HepG2 (cell line): ENCODE results near the gene PAFAH1B1. TPM values are rescaled to one million over a fixed set of nuclear protein-coding genes. Genes with fewer than 3 reads are reported as not detected.

Source experiments
- ATAC-seq: fragments of 200-7000 bp; cut with Tn5 transposase; 3 replicates; pipeline ENCODE4 v1.9.1; 2020; ENCODE audit warnings: mild to moderate bottlenecking, moderate library complexity
- BruUV-seq: library from RNA; stranded (reverse); fragments of 400-500 nt; replicated peaks from 2 replicates; lab custom pipeline; 2021; lab: Mats Ljungman, UMichigan
- CTCF ChIA-PET: fragments of 300-600 bp; formaldehyde crosslinking; extraction: SDS; loops from one replicate; lab custom pipeline; 2021; ENCODE audit warnings: low total read pairs, inconsistent platforms, low intra/inter-chr PET ratio; lab: Yijun Ruan, JAX
- POLR2A ChIA-PET: fragments of 350-600 bp; sonication (Branson Sonifier 250); formaldehyde crosslinking; loops from one replicate; lab custom pipeline; 2020; ENCODE audit warnings: antibody characterized with exemption, inconsistent platforms; lab: Yijun Ruan, JAX
- DNase-seq: peaks from one replicate; pipeline ENCODE4 v3.0.0-alpha.2; 2015; ENCODE audit warnings: low spot score
- FAIRE-seq: peaks from 3 replicates; lab custom pipeline; 2011; peaks lifted over from hg19 to GRCh38; lab: Jason Lieb, UNC
- H2AFZ ChIP-seq: one replicate; pipeline ENCODE4 v1.6.1; 2011; ENCODE audit warnings: low read length, inconsistent platforms
- H3K27ac ChIP-seq: fragments of 300-600 bp; 3 replicates; pipeline ENCODE4 v1.8.0; 2011; ENCODE audit warnings: mixed run types, mild to moderate bottlenecking, mixed read lengths, low read length, inconsistent platforms; ENCODE audit not compliant: insufficient read depth; ENCODE audit errors: extremely low read length
- H3K27me3 ChIP-seq, 2 experiments: fragments of 200-600 bp in 1 of 2; 2 replicates in 1 of 2; 3 replicates in 1 of 2; pipeline versions ENCODE4 v1.6.0 to v1.8.0; 2011; ENCODE audit warnings: low read length in 2 of 2, mild to moderate bottlenecking in 2 of 2, moderate library complexity in 2 of 2, inconsistent platforms in 1 of 2; ENCODE audit not compliant: insufficient read depth in 2 of 2, control insufficient read depth in 1 of 2
- H3K36me3 ChIP-seq, 2 experiments: fragments of 200-600 bp in 1 of 2; replicated peaks in 1 of 2; 2 replicates in 1 of 2; 3 replicates in 1 of 2; pipeline versions ENCODE4 v1.5.1 to v1.8.0; 2011; ENCODE audit warnings: low read length in 2 of 2, inconsistent platforms in 1 of 2; ENCODE audit not compliant: insufficient read depth in 2 of 2, control insufficient read depth in 1 of 2
- H3K4me1 ChIP-seq: 2 replicates; pipeline ENCODE4 v1.5.1; 2012; ENCODE audit warnings: low read length, inconsistent platforms; ENCODE audit not compliant: insufficient read depth
- H3K4me2 ChIP-seq: 2 replicates; pipeline ENCODE4 v1.6.0; 2011; ENCODE audit warnings: low read depth, low read length, inconsistent platforms
- H3K4me3 ChIP-seq, 3 experiments: fragments of 200-600 bp in 1 of 3; sonication (generic), shearing (Covaris generic) in 1 of 3; replicated peaks in 1 of 3; 2 replicates each; pipeline ENCODE4 v1.5.1; 2011 to 2016; ENCODE audit warnings: low read length in 3 of 3, inconsistent platforms in 2 of 3, low read depth in 2 of 3, mild to moderate bottlenecking in 2 of 3, control low read depth in 1 of 3, mixed read lengths in 1 of 3; ENCODE audit not compliant: insufficient read depth in 1 of 3
- H3K79me2 ChIP-seq: one replicate; pipeline ENCODE4 v1.6.1; 2011; ENCODE audit warnings: low read length, inconsistent platforms; ENCODE audit not compliant: insufficient read depth
- H3K9ac ChIP-seq: 2 replicates; pipeline ENCODE4 v1.6.0; 2011; ENCODE audit warnings: mild to moderate bottlenecking, low read depth, low read length, inconsistent platforms; ENCODE audit not compliant: insufficient read depth
- H3K9me3 ChIP-seq: 2 replicates; pipeline ENCODE4 v1.5.1; 2012; ENCODE audit warnings: mild to moderate bottlenecking, low read length
- H4K20me1 ChIP-seq: 2 replicates; pipeline ENCODE4 v1.6.0; 2011; ENCODE audit warnings: inconsistent platforms, mild to moderate bottlenecking, low read length, moderate library complexity; ENCODE audit not compliant: insufficient read depth
- CCDC6 ChIP-seq: sonication (generic); formaldehyde crosslinking; IDR thresholded peaks from 2 replicates; pipeline ENCODE4 v1.8.1; 2022; ENCODE audit warnings: mild to moderate bottlenecking, missing genetic modification reagents, moderate library complexity
- FOXO1 ChIP-seq: sonication (generic); formaldehyde crosslinking; IDR thresholded peaks from 2 replicates; pipeline ENCODE4 v1.4.0; 2020; ENCODE audit warnings: missing genetic modification reagents
- NAIF1 ChIP-seq: sonication (generic); formaldehyde crosslinking; IDR thresholded peaks from 2 replicates; pipeline ENCODE4 v1.5.0; 2020; ENCODE audit warnings: mild to moderate bottlenecking, missing genetic modification reagents, borderline replicate concordance
- NR2F1 ChIP-seq, 2 experiments: fragments of 450-650 bp in 1 of 2; formaldehyde crosslinking in 1 of 2; IDR thresholded peaks; 2 replicates each; pipeline versions ENCODE4 v1.5.0 to v1.6.1; 2016 to 2020; ENCODE audit warnings: mild to moderate bottlenecking in 1 of 2, missing compliant biosample characterization in 1 of 2, missing genetic modification reagents in 1 of 2, moderate library complexity in 1 of 2
- PHF8 ChIP-seq: sonication (generic); formaldehyde crosslinking; IDR thresholded peaks from 2 replicates; pipeline ENCODE4 v1.5.0; 2020; ENCODE audit warnings: missing genetic modification reagents
- SCMH1 ChIP-seq: sonication (generic); formaldehyde crosslinking; IDR thresholded peaks from 2 replicates; pipeline ENCODE4 v1.9.0; 2021; ENCODE audit warnings: missing genetic modification reagents, mild to moderate bottlenecking, borderline replicate concordance
- ZNF24 ChIP-seq: fragments of 450-650 bp; IDR thresholded peaks from 2 replicates; pipeline ENCODE4 v1.6.1; 2017; ENCODE audit warnings: antibody characterized with exemption, mild to moderate bottlenecking
- WGBS: methylation state at CpG from one replicate; pipeline ENCODE4 v1.1.6; 2017; ENCODE audit warnings: low lambda C conversion rate; 5-methylcytosine and 5-hydroxymethylcytosine counted together
- in situ Hi-C: cut with HindIII; loops from 2 replicates; pipeline ENCODE4 v1.10.0; 2017; ENCODE audit warnings: low pct_unique_long_range_greater_than_20kb; ENCODE audit not compliant: extremely low pct_ligation_motif_present
- intact Hi-C: fragments of 100-400 bp; cut with micrococcal nuclease; formaldehyde crosslinking; loops from one replicate; pipeline ENCODE4 v1.10.0; 2022; ENCODE audit not compliant: unreplicated experiment
- polyA plus RNA-seq, 8 experiments: library from polyadenylated mRNA; depleted of rRNA in 3 of 8; stranded (reverse) in 7 of 8; unstranded in 1 of 8; fragments of >200 nt; fragmentation: Illumina TruSeq in 4 of 8; extraction: Trizol in 4 of 8; gene quantifications; 2 replicates each; pipeline versions ENCODE4 v1.2.1 to v1.2.3, GENCODE V29; 2011 to 2016; ENCODE audit warnings: low read depth in 4 of 8, missing spikeins in 1 of 8, mixed read lengths in 1 of 8; ENCODE audit not compliant: insufficient read depth in 1 of 8
- total RNA-seq, 5 experiments: library from RNA; depleted of rRNA; stranded (reverse); fragments of >200 nt; fragmentation: Illumina TruSeq; extraction: Trizol; gene quantifications; 2 replicates each; pipeline ENCODE4 v1.2.3, GENCODE V29; 2016; ENCODE audit warnings: low read depth in 1 of 5
- TF ChIP-seq, protein P1 (sequence below): sonication (generic); formaldehyde crosslinking; IDR thresholded peaks from 2 replicates; pipeline ENCODE4 v1.5.1; 2020; ENCODE audit warnings: missing genetic modification reagents, mild to moderate bottlenecking, borderline replicate concordance
- TF ChIP-seq, protein P2 (sequence below): IDR thresholded peaks from 2 replicates; pipeline ENCODE4 v1.4.0; 2020; ENCODE audit warnings: mild to moderate bottlenecking, missing genetic modification reagents

PAFAH1B1 gene
- total and polyA plus RNA-seq, 2 of the 13 experiments (the other 11 are each of a cell fraction or from before 2014, with no cell fraction given) = 46.0 to 64.9 TPM

DNA sequence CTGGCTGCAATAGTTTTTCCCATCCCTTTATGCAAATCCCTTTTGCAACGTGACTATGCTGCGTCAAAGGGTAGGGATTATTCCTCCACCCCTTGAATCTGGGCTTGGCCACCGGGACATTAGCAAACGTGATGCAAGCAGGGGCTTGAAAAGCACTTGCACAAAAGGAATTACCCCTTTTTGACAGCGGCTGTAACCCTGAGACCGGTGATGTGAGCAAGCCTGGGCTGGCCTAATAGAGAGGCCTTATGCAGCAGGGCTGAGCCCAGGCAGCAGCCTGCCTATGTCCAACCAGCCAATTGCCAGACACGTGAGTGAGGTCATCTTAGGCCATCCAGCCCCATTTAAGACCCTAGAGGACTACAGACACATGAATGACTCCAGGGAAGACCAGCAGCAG, 30.4 kb upstream of the PAFAH1B1 start:
- no peak for FAIRE-seq
- in situ Hi-C loops = no loop called here
- intact Hi-C loops = no loop called here
- peak; percentile 41; the same call in 1 of the 3 replicates for ATAC-seq
- WGBS = 37% methylated on average over 6 of the region's 7 CpGs
- Histone ChIP-seq H3K9ac (no peak overlapping the region), H3K79me2 (no peaks in the 10 kb centered on the region), H2AFZ (no peak overlapping the region), H3K4me2 (no peak overlapping the region; the same call in 1 of the 2 replicates), H3K36me3 (no peaks in the 10 kb centered on the region), H3K4me3 (no peak overlapping the region), H4K20me1 (no peaks in the 10 kb centered on the region), H3K9me3 (peaks cover 5% of the 10 kb centered on the region; the same call in 1 of the 2 replicates), H3K27me3 (no peaks in the 10 kb centered on the region), H3K27ac (no peak overlapping the region), H3K4me1 (peaks cover 10% of the 10 kb centered on the region)
- TF ChIP-seq PHF8 (CRISPR knock-in tag) (no peak), SCMH1 (CRISPR knock-in tag) (no peak), FOXO1 (CRISPR knock-in tag) (no peak), ZNF24 (no peak), NR2F1 (CRISPR knock-in tag; IDR thresholded peaks at IDR 0.05) (no peak), NAIF1 (CRISPR knock-in tag) (no peak), CCDC6 (no peak)
- TF ChIP-seq, protein P1, sequence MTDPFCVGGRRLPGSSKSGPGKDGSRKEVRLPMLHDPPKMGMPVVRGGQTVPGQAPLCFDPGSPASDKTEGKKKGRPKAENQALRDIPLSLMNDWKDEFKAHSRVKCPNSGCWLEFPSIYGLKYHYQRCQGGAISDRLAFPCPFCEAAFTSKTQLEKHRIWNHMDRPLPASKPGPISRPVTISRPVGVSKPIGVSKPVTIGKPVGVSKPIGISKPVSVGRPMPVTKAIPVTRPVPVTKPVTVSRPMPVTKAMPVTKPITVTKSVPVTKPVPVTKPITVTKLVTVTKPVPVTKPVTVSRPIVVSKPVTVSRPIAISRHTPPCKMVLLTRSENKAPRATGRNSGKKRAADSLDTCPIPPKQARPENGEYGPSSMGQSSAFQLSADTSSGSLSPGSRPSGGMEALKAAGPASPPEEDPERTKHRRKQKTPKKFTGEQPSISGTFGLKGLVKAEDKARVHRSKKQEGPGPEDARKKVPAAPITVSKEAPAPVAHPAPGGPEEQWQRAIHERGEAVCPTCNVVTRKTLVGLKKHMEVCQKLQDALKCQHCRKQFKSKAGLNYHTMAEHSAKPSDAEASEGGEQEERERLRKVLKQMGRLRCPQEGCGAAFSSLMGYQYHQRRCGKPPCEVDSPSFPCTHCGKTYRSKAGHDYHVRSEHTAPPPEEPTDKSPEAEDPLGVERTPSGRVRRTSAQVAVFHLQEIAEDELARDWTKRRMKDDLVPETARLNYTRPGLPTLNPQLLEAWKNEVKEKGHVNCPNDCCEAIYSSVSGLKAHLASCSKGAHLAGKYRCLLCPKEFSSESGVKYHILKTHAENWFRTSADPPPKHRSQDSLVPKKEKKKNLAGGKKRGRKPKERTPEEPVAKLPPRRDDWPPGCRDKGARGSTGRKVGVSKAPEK = no peak
- TF ChIP-seq, protein P2, sequence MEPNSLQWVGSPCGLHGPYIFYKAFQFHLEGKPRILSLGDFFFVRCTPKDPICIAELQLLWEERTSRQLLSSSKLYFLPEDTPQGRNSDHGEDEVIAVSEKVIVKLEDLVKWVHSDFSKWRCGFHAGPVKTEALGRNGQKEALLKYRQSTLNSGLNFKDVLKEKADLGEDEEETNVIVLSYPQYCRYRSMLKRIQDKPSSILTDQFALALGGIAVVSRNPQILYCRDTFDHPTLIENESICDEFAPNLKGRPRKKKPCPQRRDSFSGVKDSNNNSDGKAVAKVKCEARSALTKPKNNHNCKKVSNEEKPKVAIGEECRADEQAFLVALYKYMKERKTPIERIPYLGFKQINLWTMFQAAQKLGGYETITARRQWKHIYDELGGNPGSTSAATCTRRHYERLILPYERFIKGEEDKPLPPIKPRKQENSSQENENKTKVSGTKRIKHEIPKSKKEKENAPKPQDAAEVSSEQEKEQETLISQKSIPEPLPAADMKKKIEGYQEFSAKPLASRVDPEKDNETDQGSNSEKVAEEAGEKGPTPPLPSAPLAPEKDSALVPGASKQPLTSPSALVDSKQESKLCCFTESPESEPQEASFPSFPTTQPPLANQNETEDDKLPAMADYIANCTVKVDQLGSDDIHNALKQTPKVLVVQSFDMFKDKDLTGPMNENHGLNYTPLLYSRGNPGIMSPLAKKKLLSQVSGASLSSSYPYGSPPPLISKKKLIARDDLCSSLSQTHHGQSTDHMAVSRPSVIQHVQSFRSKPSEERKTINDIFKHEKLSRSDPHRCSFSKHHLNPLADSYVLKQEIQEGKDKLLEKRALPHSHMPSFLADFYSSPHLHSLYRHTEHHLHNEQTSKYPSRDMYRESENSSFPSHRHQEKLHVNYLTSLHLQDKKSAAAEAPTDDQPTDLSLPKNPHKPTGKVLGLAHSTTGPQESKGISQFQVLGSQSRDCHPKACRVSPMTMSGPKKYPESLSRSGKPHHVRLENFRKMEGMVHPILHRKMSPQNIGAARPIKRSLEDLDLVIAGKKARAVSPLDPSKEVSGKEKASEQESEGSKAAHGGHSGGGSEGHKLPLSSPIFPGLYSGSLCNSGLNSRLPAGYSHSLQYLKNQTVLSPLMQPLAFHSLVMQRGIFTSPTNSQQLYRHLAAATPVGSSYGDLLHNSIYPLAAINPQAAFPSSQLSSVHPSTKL (CRISPR knock-in tag) = no peak
- ChIA-PET POLR2A (no interaction called here), CTCF (no interaction called here)
- DNase-seq = no peak
- BruUV-seq = no TSS peak
